HG03575 (cell line): ENCODE data around the gene RNF38.
"Not testable (repeated sequence)": the region's sequence is repeated elsewhere in the genome, so short reads cannot be mapped to it uniquely, and the experiment has no call there.

Experiments used
- ATAC-seq: cut with Tn5 transposase; IDR thresholded peaks from one replicate; pipeline ENCODE4 v1.9.1; 2021; ENCODE audit not compliant: unreplicated experiment, insufficient number of reproducible peaks, low FRiP score; ENCODE audit errors: extremely low read depth

Gene RNF38

DNA sequence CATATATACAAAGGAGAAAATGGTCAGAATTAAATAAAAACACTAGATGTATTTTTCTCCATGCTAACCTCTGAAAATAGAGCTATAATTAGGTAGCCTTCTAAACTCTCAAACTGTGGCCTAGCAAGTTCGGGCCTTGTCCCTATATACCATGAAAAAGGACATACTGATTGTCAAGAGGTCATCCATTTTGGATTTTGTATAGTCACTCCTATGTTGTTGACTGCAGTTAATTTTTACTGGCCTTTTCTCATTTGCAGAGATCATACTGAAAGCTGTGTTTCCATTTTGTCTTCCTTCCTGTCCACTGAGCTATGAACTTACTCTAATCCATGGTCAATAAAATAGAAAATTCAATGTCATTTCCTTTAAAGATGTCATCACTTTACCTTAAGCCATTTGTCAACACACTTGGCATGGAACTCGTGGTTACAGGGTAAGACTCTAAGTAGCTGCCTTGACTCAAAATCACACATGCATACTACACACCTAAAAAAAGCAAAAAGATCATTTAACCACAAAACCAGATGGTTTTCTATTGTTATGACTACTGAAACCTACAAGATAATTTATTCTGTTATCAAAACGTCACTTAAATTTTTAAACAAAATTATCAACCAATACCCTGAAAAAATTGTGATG lies 58.0 kb downstream of the RNF38 start:
- ATAC-seq: no peak

DNA sequence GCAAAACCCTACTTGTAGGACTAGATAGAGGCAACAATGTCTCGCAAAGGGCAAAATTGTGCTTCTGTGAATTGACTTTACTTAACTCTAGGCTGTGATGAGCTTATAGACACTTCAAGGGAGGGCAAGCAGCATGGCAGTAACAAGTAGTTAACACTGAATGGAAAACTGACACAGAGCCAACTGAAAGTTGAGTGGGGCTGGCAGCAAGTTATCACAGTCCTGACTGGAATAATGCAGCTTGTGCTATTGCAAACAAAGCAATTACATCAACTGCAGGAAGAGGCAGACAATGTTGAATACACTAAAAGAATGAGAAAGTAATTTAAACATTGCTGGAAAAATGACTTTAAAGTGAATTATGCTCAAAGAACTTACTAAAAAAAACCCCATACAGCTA lies 62.2 kb downstream of the RNF38 start:
- no peak for ATAC-seq

DNA sequence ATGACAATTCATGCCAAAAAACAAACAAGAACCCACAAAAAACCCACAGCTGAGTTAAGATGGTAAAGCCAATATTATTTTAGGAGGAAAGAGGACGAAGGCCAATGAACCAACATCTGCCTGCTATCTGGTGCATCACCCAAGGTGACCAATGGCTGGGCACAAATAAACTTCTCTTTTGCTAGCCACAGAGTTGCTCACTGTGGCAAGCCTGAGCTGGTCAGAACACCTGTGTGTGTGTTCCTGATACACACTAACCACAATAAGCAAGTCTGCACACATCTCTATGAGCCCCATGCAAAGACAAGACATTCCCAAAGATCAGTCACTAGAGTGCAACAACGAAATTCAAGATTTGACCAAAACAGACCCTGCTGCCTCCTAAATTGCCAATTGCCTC lies 63.1 kb downstream of the RNF38 start:
- no peak for ATAC-seq

DNA sequence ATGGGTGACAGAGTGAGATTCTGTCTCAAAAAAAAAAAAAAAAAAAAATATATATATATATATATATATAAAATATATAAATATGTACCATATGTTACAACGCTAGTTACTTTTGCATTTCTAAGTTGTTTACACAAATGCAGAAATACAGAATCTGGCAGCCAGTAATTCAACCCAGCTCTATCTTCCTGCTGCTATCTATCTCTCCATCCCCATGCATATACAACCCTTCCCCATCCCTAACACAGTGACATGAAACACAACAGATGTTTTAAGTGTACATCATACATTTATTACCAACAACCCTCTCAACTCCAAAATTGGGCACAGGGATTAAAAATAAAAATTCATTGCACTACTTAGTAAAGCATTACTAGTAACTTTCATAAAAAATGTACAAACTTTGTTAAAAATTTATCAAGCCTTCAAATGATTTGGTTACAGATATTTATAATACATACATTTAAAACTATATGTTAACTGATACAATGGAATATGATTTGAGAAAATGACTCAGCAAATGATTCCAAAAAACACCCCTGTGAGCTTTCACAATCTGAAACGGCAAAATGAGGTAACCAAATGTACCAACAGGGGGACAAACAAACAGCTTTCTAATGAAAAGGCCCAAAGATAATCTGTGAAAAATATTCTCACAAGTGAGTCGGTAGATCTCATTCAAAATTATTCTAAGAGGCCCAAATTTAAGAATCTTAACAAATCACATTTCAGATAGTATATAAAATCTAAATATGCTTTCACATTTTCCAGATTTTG lies 63.8 kb downstream of the RNF38 start:
- ATAC-seq: no peak

DNA sequence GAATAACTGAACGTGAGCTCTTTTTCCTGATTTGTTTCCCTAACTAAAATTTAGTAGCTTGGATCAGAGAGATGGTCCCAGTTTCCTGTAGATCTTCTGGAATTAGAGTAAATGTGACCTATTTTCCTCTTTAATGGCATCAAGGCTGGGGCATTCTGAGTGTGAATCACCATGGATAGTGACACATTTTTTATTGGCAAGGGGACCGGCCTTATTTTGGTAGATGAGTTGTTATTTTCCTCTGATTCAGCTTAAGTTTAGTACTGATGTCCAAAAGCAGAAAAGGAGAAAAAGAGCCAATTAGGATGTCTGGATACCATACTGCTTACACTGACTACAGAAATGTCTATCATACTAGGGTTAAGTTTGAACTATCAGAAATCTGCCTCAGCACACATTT lies 68.1 kb downstream of the RNF38 start:
- no peak for ATAC-seq

DNA sequence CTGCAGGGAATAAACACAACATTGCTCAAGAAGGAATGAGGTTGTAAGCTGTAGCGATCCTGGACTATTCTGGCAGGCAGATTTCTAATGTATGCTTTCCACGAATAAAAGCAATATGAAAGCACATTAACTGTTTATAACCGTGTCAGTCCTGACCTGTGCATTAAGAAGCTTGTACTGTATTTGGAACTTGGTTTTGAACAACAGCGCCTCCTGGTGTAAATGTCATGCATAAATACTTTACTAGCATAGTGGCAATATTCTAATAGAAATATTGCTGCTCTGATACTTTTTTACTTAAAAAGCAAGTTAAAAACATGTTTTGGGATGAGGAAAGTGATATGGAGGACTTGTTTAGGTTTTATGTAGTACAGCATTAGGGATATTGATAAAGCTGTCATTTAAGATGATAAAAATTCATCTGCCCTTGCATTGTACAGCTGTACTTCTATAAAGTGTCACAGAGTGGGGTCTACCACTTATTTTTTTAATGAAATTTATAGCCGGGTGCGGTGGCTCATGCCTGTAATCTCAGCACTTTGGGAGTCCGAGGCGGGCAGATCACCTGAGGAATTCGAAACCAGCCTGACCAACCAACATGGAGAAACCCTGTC lies 71.2 kb downstream of the RNF38 start:
- no peak for ATAC-seq

DNA sequence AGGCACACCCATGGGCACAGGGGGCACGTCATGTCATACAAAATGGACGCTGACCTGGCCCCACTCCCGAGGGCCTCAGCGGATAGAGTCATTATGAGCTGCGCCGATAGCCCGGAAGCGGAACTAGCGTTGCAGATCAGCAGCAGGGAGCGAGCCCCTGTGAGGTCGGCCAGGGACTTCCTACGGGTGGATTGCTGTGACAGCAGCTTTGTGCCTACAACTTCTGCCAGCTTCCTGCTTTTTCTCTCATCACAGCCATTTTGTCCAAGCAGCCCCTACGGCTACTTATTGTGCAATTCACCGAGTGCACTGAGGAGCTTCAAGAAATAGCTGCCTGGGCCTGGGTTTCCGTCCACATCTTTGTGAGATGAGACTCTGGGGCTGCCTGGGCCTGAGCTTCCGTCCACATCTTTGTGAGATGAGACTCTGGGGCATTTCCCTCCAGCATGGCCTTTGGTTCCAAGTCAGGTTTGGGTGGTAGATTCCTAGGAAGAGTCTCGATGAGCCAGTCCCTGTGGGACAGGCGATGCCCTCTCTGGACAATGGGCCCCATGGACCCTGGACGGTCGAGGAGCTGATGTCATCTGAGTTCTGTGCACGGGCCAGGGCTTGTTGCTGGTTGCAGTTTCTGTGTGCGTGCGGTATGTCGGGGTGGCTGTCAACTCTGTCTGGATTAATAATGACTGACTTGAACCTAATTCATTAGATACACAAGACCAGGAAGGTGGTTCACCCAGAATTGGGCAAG lies 74.8 kb downstream of the RNF38 start:
- ATAC-seq: no peak

DNA sequence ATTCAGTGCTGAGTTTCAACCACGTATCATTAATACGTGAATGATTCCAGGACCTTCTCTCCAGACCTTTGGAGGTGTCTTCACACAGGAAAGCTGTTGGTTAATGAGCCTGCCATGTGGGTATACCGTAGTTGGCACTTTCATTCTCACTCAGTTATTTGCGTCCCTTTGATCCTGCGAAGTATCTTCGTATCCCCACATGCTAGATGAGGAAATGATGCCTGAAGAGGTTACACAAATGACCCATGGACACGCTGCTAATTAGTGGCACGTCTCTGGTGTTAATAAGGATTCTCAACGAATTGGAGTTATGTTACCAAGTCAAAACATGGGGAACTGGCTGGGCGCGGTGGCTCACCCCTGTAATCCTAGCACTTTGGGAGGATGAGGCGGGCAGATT lies 76.1 kb downstream of the RNF38 start:
- no peak for ATAC-seq

DNA sequence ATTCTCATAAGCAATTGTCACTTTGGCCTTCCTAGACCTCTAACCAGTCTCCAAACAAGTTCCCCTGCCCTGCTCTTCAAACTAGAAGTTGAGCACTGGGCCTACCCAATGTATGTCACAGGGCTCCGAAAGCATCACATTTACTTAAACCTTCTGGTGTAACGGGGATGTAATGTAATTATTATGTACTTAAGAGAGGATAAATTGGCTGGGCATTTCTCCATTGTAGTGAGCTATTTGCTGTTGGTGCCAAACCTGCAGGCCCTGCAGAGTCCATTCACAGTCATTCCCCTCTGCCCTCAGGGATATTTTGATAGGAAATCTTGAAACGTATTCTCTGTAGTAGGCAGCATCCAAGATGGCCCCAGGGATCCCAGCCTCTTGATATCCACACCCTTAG lies 77.6 kb downstream of the RNF38 start:
- no peak for ATAC-seq

DNA sequence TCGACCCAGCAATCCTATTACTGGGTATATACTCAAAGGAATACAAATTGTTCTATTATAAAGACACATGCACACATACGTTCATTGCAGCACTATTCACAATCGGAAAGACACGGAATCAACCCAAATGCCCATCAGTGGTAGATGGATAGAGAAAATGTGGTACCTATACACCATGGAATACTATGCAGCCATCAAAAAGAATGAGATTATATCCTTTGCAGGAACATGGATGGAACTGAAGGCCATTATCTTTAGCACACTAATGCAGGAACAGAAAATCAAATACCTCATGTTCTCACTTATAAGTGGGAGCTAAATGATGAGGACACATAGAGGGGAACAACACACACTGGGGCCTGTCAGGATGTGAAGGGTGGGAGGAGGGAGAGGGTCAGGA lies 78.2 kb downstream of the RNF38 start:
- not testable (repeated sequence) for ATAC-seq

DNA sequence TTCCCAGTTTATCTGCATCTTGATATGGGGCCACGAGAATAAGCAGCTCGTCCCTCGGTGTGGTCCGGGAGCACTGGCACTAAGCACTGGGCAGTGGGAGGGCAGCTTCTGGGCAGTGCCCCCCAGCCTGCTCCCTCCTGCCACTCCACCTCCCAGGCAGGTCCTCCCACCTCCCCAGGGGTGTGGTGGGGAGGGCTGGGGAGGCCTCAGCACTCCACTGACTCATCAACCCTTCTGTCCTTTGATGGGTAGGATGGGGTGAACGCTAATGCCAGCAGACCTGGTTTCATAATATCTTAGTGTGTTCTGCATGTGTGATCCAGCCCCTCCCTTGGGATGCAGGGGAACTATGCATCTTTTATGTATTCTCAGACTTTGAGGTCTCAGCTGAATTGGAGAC lies 79.6 kb downstream of the RNF38 start:
- ATAC-seq: no peak

DNA sequence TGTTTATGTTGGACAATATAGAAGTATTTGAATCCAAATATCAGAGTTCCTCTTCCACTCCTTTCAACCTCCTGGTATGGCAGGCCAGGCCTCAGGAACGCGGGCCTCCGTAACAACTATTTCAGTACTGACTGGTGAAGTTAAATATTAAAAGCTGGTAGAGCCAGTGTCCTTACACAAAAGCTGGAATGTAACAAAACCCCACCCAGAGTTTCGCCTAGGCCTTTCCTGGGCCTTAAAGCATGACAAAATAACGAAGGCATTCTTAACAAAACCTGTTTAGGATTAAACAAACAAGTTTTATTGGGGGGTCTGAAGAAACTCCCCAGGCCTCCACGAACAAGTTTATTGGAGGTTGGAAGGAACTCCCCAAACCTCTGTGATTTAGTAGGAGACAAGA lies 80.3 kb downstream of the RNF38 start:
- ATAC-seq: no peak

DNA sequence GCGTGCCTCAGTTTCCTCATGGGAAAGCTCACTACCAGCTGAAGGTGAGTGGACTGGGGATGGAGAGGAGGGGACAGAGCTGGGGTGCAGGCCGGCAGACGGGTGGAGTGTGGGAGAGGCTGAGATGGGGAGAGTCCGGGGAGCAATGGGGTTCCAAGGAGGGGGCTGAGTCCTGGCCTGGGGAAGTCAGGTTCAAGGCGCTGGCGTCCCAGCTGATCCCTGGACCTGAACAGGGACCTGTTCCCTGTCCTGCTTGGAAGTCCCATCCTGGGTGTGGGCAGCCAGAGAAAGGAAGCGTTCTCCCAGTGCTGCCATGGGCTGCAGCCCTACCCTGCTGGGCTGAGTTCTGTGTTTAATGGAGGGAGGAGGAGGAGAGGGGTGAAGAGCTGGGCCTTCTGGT lies 80.9 kb downstream of the RNF38 start:
- no peak for ATAC-seq

DNA sequence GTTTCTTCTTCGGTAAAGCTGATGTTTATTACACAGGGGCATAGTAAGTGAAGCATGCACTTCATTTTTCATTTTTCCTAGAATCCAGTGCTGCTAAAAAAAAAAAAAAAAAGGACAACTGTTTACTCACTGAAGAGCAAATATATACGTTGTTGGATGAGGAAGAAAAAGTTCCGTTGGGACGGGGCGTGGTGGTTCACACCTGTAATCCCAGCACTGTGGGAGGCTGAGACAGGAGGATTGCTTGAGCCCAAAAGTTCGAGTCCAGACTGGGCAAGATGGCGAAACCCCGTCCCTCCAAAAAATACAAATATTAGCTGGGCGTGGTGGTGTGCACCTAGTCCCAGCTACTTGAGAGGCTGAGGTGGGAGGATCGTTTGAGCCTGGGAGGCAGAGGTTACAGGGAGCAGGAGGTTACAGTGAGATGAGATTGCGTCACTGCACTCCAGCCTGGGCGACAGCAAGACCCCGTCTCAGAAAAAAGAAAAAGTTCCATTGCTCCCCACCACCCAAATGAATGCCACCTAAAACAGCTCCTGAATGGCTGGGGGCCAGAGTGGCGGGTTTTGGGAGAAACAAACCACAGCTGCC lies 81.8 kb downstream of the RNF38 start:
- no peak for ATAC-seq

DNA sequence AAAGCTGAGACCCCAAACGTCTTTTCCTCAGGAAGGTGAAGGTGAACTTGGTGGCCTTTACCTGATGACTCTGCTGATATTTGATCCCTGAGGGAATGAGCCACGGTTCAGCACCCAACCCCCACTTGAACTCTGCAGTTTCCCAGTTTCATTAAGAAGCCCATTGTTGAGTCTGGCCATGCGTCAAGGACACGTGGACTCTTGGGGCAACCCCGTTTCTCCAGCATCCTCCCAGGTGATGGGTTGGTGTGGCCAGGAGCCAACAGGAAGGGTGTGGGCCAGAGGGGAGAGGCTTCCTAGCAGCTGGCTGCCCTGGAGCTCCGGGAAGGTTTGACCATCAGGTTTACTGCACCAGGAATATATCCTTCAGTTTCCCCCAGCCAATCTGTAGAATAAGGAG lies 82.3 kb downstream of the RNF38 start:
- ATAC-seq: no peak

DNA sequence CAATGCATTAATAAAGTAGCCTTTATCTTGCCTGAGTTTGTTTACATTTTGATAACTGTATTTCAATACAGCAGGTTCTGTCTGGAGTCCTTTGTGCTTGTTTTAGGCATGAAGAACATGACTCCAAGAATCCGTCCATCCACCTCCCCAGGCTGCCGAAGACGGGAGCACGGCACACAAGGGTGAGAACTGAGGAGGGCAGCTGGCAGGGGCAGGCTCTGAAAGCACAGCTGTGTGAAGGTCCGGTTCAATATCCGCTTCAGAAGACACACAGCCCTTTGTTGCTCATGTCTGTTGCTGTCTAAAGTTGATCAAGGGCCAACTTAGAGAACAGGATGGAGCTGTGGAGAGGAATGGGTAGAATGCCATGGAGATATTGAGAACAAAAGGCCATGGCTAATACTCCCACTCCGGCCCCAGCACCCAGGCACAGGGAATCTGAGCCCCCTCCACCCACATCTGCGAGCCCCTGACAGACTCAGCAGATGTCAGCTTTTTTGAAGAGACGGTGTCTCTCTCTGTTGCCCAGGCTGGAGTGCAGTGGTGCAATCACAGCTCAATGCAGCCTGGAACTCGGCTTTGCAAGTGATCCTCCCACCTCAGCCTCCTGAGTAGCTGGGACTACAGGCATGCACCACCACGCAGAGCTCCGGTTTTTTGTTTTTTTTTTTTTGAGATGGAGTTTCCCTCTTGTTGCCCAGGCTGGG lies 83.3 kb downstream of the RNF38 start:
- ATAC-seq: no peak

DNA sequence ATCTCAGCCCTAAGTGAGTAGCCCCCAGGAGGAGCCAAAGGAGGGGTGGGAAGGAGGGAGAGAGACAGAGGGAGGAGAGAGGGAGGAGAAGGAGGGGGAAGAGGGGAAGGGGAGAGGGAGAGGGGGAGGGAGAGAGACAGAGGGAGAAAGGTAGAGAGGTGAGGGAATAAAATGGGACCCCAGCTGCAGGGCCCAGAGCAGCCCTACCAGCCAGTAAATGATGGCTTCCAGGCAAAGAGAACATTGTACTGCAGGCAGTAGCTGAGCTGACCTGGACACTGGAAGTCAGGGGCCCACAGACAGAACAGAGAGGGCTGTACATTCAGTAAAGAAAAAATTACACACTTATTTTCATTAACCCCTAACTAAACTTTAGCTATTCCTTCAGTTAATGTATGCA lies 84.0 kb downstream of the RNF38 start:
- ATAC-seq: no peak

DNA sequence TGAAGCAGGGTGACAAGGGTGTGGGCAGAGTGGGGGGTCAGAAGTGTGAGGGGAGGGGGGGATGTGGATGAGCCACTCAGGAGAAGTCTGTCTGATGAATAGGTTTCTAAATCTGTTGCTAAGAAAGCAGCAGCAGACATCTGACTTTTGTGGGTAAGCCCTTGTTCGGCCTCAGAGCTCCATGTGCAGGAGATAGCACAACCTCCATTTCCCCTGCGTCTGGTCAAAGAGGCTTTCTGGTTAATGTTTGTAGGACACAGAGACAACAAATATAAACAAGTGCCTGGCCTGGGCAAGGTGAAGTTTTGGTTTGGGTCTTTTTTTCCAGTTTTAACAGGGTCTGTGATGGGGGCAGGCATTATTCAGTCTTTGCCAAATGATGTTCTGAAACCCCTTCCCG lies 84.8 kb downstream of the RNF38 start:
- ATAC-seq: no peak

DNA sequence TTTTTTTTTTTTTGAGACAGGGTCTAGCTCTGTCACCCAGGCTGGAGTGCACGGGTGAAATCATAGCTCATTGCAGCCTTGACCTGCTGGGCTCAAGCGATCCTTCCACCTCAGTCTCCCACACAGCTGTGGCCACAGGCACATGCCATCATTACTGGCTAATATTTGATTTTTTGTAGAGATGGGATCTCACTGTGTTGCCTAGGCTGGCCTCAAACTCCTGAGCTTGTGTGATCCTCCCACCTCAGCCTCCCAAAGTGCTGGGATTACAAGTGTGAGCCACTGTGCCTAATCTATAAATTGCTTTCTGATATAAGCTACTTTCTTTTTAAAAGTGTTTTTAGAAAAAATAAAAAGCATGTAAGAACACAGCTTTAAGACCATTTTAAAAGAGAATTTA lies 85.3 kb downstream of the RNF38 start:
- ATAC-seq: no peak
